ENCODE results near the gene VTI1A.

- TF ChIP-seq POLR2AphosphoS2 (IDR thresholded peaks at IDR 0.05; ENCODE audit: low read depth, low read length): no peak
- TF ChIP-seq HDAC2 (CRISPR knock-in tag; IDR thresholded peaks at IDR 0.05): no peak
- no peak for TF ChIP-seq TAF1 (CRISPR knock-in tag; IDR thresholded peaks at IDR 0.05)
- no peak for TF ChIP-seq CTCF (CRISPR knock-in tag; IDR thresholded peaks at IDR 0.05)
- no peak for TF ChIP-seq ZNF318 (CRISPR knock-in tag; IDR thresholded peaks at IDR 0.05)
- TF ChIP-seq KLF6 (CRISPR knock-in tag; IDR thresholded peaks at IDR 0.05): no peak
- no peak for TF ChIP-seq MAX (IDR thresholded peaks at IDR 0.05)
- no peak for TF ChIP-seq CHD4 (IDR thresholded peaks at IDR 0.05; ENCODE audit: borderline replicate concordance, low read length)
Observed at GRCh38 chr10:112618814-112619213, 171.8 kb downstream of the VTI1A start.

All from HepG2 (cell line).